ENCODE measurements around the gene RUBCNL. TPM values are rescaled to one million over a fixed set of nuclear protein-coding genes. Genes with fewer than 3 reads are reported as not detected.
"Not testable (repeated sequence)": the region's sequence is repeated elsewhere in the genome, so short reads cannot be mapped to it uniquely, and the experiment has no call there.

RUBCNL gene, protein sequence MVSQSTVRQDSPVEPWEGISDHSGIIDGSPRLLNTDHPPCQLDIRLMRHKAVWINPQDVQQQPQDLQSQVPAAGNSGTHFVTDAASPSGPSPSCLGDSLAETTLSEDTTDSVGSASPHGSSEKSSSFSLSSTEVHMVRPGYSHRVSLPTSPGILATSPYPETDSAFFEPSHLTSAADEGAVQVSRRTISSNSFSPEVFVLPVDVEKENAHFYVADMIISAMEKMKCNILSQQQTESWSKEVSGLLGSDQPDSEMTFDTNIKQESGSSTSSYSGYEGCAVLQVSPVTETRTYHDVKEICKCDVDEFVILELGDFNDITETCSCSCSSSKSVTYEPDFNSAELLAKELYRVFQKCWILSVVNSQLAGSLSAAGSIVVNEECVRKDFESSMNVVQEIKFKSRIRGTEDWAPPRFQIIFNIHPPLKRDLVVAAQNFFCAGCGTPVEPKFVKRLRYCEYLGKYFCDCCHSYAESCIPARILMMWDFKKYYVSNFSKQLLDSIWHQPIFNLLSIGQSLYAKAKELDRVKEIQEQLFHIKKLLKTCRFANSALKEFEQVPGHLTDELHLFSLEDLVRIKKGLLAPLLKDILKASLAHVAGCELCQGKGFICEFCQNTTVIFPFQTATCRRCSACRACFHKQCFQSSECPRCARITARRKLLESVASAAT
- total RNA-seq: 0.78 and 0.97 TPM in 2 replicates
- long read RNA-seq, partial matches to known transcripts: 1 of 11 reads
- long read RNA-seq, other reads (novel, unspliced or antisense): 4 of 11 reads

DNA sequence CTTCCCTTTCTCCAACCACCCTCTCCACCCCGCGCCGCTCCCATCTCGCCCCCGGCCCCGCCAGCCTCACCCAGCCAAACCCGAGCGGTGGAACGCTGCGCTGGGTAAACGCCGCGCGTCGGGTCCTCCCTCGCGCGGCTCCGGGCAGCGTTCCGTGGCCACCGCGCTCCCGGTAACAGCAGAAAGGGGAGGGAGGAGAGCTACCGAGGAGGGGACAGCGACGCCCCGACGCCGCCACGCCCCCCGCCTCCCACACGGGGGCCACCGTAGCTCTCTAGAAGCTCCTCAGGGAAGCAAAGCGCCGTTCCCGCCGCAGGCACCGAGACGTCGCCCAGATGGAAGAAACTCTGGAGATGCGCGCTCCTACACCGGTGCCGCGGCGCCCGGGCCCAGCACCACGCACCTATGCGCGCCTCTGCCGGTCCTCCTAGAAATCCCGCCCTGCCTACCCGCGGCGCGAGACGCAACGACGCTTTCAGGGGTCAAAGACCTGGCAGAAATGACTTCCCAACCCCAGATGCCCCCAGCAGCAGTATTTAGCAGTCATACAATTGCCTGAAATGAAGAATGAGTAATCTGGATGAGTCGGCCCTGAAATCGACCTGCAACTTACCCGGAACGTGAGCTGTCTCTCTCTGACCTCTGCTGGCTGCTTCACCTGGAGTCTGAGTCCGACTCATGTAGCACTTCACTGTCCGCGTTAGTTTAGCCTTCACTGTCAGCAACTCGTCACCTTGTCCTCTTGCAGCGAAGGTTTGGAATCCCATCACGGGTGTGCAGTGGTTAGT, at the start of gene RUBCNL:
Gene RUBCNL, minus strand, starts transcription at position 189 of the 788 bp plus-strand sequence. CDS start 14,777 bp downstream, outside the sequence.
- H3K9me3 Mint-ChIP-seq (ENCODE audit: unreplicated experiment): no peaks in the 10 kb centered on the region
- TF ChIP-seq, protein P1, sequence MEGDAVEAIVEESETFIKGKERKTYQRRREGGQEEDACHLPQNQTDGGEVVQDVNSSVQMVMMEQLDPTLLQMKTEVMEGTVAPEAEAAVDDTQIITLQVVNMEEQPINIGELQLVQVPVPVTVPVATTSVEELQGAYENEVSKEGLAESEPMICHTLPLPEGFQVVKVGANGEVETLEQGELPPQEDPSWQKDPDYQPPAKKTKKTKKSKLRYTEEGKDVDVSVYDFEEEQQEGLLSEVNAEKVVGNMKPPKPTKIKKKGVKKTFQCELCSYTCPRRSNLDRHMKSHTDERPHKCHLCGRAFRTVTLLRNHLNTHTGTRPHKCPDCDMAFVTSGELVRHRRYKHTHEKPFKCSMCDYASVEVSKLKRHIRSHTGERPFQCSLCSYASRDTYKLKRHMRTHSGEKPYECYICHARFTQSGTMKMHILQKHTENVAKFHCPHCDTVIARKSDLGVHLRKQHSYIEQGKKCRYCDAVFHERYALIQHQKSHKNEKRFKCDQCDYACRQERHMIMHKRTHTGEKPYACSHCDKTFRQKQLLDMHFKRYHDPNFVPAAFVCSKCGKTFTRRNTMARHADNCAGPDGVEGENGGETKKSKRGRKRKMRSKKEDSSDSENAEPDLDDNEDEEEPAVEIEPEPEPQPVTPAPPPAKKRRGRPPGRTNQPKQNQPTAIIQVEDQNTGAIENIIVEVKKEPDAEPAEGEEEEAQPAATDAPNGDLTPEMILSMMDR (IDR thresholded peaks at IDR 0.05): no peak
- H3K27me3 Mint-ChIP-seq (ENCODE audit: unreplicated experiment): peaks cover 15% of the 10 kb centered on the region
- H3K4me3 Mint-ChIP-seq (ENCODE audit: unreplicated experiment): peak within 1 kb of the TSS; percentile 78
- DNase-seq (ENCODE audit: extremely low spot score, unreplicated experiment): no peak
- no peaks in the 10 kb centered on the region for H3K36me3 Mint-ChIP-seq (ENCODE audit: unreplicated experiment)
- H3K27ac Mint-ChIP-seq (ENCODE audit: unreplicated experiment): no peak within 1 kb of the TSS
- H3K4me1 Mint-ChIP-seq (ENCODE audit: unreplicated experiment): peaks cover 21% of the 10 kb centered on the region

DNA sequence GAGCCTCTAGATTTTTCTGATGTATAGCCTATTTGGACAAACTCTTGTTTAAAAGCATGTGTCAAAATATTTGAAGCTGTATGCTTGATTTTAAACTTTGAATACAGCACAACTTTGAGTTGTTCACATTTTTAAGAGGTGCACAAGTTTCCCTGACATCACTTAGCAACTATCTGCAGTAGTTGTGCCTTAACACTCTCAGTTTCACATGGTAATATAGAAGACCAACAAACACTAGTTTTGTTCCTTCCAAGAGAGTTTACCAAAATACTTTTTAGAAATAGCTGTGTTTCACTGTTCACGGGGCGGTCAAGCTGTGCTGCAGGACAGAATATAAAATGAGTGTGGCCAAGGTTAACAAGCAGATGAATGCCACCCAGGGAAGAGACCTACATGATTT, 42.5 kb upstream of the RUBCNL start:
- not testable (repeated sequence) for H3K4me1 Mint-ChIP-seq (ENCODE audit: unreplicated experiment); H3K27me3 Mint-ChIP-seq (ENCODE audit: unreplicated experiment); DNase-seq (ENCODE audit: extremely low spot score, unreplicated experiment); H3K4me3 Mint-ChIP-seq (ENCODE audit: unreplicated experiment); H3K36me3 Mint-ChIP-seq (ENCODE audit: unreplicated experiment); H3K27ac Mint-ChIP-seq (ENCODE audit: unreplicated experiment); H3K9me3 Mint-ChIP-seq (ENCODE audit: unreplicated experiment)

DNA sequence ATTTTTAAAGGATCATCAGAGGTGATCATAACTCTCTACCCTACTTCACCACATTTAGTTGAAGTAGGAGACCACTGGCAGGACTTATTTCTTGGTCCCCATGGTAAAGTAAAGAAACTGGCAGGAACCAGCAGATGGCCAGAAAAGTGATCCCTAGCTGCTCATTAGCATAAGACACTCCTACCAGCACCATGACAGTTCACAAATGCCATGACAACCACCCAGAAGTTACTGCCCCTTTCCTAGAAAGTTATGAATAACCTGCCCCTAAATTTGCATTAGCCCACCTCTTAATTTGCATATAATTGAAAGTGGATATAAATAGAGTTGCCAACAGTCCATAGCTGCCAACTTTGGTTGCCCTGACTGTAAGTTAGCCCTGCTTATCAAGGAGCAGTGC, 18.4 kb upstream of the RUBCNL start:
- no peak for DNase-seq (ENCODE audit: extremely low spot score, unreplicated experiment)
- Mint-ChIP-seq H3K4me1 (ENCODE audit: unreplicated experiment) (peaks cover 10% of the 10 kb centered on the region), H3K27ac (ENCODE audit: unreplicated experiment) (no peak overlapping the region), H3K36me3 (ENCODE audit: unreplicated experiment) (no peaks in the 10 kb centered on the region), H3K4me3 (ENCODE audit: unreplicated experiment) (no peak overlapping the region), H3K9me3 (ENCODE audit: unreplicated experiment) (peaks cover under 1% of the 10 kb centered on the region), H3K27me3 (ENCODE audit: unreplicated experiment) (peaks cover under 1% of the 10 kb centered on the region)
- TF ChIP-seq, protein P1 (IDR thresholded peaks at IDR 0.05): no peak

DNA sequence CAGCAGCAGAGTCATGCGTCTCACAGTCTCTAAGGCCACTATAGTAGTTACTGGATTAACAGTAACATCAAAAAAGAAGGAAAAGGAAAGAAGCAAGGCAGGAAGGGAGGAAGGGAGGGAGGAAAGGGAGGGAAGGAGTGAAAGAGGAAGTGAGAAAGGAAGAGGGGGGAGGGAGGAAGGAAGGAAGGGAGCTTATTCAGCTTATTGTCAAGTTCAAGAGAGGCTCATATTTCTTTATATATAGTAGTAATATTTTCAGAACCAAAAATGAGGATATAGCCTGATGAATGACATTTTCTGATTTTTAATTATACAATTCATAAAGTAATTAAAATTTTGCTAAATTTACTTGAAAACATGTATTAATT, 17.7 kb upstream of the RUBCNL start:
- no peaks in the 10 kb centered on the region for H3K36me3 Mint-ChIP-seq (ENCODE audit: unreplicated experiment)
- H3K9me3 Mint-ChIP-seq (ENCODE audit: unreplicated experiment): no peaks in the 10 kb centered on the region
- no peaks in the 10 kb centered on the region for H3K27me3 Mint-ChIP-seq (ENCODE audit: unreplicated experiment)
- H3K27ac Mint-ChIP-seq (ENCODE audit: unreplicated experiment): no peak overlapping the region
- H3K4me1 Mint-ChIP-seq (ENCODE audit: unreplicated experiment): peaks cover 10% of the 10 kb centered on the region
- no peak for DNase-seq (ENCODE audit: extremely low spot score, unreplicated experiment)
- TF ChIP-seq, protein P1 (IDR thresholded peaks at IDR 0.05): no peak
- H3K4me3 Mint-ChIP-seq (ENCODE audit: unreplicated experiment): no peak overlapping the region

DNA sequence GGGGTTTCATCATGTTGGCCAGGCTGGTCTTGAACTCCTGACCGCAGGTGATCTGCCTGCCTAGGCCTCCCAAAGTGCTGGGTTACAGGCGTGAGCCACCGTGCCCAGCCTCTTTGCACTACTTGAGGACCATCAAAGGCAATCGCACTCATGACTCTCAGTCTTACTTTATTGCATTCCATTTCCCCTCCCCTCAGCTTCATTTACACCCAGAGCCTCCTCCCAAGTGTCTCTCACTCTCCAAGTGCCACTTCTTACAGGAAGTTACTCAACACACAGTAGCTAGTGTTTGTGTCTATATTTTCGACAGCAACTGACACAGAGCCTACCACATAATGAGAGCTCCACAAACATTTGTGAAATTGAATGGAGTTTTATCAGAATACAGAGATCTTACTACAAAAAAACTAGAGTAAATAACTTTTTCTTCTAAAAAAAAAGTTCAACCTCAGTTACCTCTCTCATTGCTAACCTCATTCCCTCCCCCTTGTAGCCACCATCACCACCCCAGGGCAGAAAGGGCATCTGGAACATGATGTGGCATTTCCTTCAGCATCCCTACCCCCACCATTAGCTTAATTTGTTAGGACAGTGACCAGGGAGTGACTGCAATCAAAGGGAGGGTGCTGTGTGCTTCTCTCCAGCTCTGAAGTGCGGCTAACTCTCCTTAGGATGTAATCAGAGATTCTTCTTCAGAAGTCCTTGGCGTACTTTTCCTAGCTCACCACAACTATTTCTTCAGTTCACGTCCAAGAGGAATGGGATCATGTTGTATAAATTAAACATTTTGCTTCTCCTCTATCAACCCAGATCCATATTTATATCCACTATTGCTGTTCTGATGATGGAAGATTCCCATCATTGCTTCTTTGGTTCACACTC, 17.0 kb upstream of the RUBCNL start:
- Mint-ChIP-seq H3K27ac (ENCODE audit: unreplicated experiment) (no peak overlapping the region), H3K9me3 (ENCODE audit: unreplicated experiment) (no peaks in the 10 kb centered on the region), H3K27me3 (ENCODE audit: unreplicated experiment) (no peaks in the 10 kb centered on the region), H3K4me3 (ENCODE audit: unreplicated experiment) (no peak overlapping the region), H3K4me1 (ENCODE audit: unreplicated experiment) (peaks cover 10% of the 10 kb centered on the region), H3K36me3 (ENCODE audit: unreplicated experiment) (no peaks in the 10 kb centered on the region)
- TF ChIP-seq, protein P1 (IDR thresholded peaks at IDR 0.05): no peak
- no peak for DNase-seq (ENCODE audit: extremely low spot score, unreplicated experiment)

Measured in osteocyte (in vitro differentiated cells).